Thyroid gland (tissue), 4 donors: Measurements from ENCODE around the gene CALM1. TPM values are rescaled to one million over a fixed set of nuclear protein-coding genes. Genes with fewer than 3 reads are reported as not detected.
A peak's percentile ranks its signal among the peaks of the same experiment; 100 is the strongest.

Source experiments
- DNase-seq, 2 donors: peaks; one replicate each; pipeline ENCODE4 v3.0.0-alpha.2; 2019
- H3K27ac ChIP-seq, 3 donors: fragments of 200-600 bp; sonication (generic); 1 replicate in 2 of 3; 2 replicates in 1 of 3; pipeline ENCODE4 v1.5.1; 2016 to 2019; ENCODE audit warnings: mild to moderate bottlenecking in 1 of 3, moderate library complexity in 1 of 3
- H3K27me3 ChIP-seq: fragments of 200-600 bp; sonication (generic); one replicate; pipeline ENCODE4 v1.5.1; 2019
- H3K36me3 ChIP-seq, 2 donors: fragments of 200-600 bp; sonication (generic); one replicate each; pipeline ENCODE4 v1.5.1; 2016 to 2019
- H3K4me1 ChIP-seq, 2 donors: fragments of 200-600 bp; sonication (generic); one replicate each; pipeline ENCODE4 v1.5.1; 2017 to 2019
- H3K4me3 ChIP-seq, 3 donors: fragments of 200-600 bp; sonication (generic); replicated peaks in 1 of 3; 1 replicate in 2 of 3; 2 replicates in 1 of 3; pipeline ENCODE4 v1.5.1; 2016; ENCODE audit warnings: mild to moderate bottlenecking in 1 of 3
- H3K9me3 ChIP-seq: fragments of 200-600 bp; sonication (generic); one replicate; pipeline ENCODE4 v1.5.1; 2017
- CTCF ChIP-seq, 6 experiments: fragments of 200-600 bp in 3 of 6; fragments of 450-650 bp in 3 of 6; sonication (generic) in 3 of 6; IDR thresholded peaks; one replicate each; pipeline ENCODE4 v1.5.1; 2016 to 2019; ENCODE audit warnings: antibody characterized with exemption in 6 of 6, mild to moderate bottlenecking in 2 of 6, inconsistent platforms in 1 of 6, moderate library complexity in 1 of 6
- POLR2A ChIP-seq, 2 donors: fragments of 450-650 bp; IDR thresholded peaks; one replicate each; pipeline ENCODE4 v1.6.1; 2017; ENCODE audit warnings: antibody characterized with exemption in 2 of 2, mild to moderate bottlenecking in 2 of 2, moderate library complexity in 1 of 2
- WGBS, 2 donors: methylation state at CpG; one replicate each; pipeline ENCODE4 v1.1.5; 2017; 5-methylcytosine and 5-hydroxymethylcytosine counted together
- intact Hi-C: fragments of 100-400 bp; cut with DNase I; formaldehyde crosslinking; loops from one replicate; pipeline ENCODE4 v1.15.1; 2023
- total RNA-seq, 4 donors: library from RNA; depleted of rRNA; stranded (reverse); fragments of >200 nt; gene quantifications; one replicate each; pipeline ENCODE4 v1.2.3, GENCODE V29; 2016

CALM1 gene
- total RNA-seq, 4 donors from 2014 or later = 262 to 355 (median 294) TPM

DNA sequence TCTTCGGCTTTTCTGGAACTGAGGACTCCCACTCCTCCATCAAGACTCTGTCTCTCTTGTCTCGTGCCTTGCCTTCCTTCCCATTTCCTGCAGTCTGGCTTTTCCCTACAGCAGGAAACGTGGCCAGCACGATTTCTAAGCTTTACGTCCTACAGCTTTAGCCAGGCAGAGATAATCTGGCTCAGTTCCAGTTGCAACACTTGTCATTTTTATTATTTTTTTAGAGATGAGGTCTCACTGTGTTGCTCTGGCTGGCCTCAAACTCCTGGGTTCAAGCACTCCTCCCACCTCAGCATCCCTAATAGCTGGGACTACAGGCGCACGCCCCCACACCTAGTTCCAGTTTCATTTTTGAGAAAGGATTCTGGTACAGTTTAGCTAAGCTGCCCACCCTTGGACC, 19.9 kb downstream of the CALM1 start:
- no peak overlapping the region for H3K27ac ChIP-seq
- 41 to 42% methylated on average over 7 of the region's 7 CpGs for WGBS, 2 donors
- no peaks in the 10 kb centered on the region for H3K4me1 ChIP-seq
- H3K36me3 ChIP-seq = no peaks in the 10 kb centered on the region
- H3K27me3 ChIP-seq = no peaks in the 10 kb centered on the region
- no peak overlapping the region for H3K4me3 ChIP-seq
- no peaks in the 10 kb centered on the region for H3K9me3 ChIP-seq
- TF ChIP-seq POLR2A (IDR thresholded peaks at IDR 0.05) (no peak), CTCF (IDR thresholded peaks at IDR 0.05) (no peak)
- DNase-seq = no peak
- intact Hi-C loops = no loop called here

- Histone ChIP-seq H3K9me3 (no peaks in the 10 kb centered on the region), H3K27me3 (no peaks in the 10 kb centered on the region), H3K27ac (no peak overlapping the region), H3K4me1 (no peaks in the 10 kb centered on the region), H3K36me3 (no peaks in the 10 kb centered on the region), H3K4me3 (no peak overlapping the region)
- intact Hi-C loops = no loop called here
- WGBS, 2 donors = 95 to 98% methylated on average over 2 of the region's 2 CpGs
- no peak for DNase-seq
- no peak for TF ChIP-seq CTCF (IDR thresholded peaks at IDR 0.05)
Measured at GRCh38 chr14:90418053-90418452, 21.2 kb downstream of the CALM1 start.

DNA sequence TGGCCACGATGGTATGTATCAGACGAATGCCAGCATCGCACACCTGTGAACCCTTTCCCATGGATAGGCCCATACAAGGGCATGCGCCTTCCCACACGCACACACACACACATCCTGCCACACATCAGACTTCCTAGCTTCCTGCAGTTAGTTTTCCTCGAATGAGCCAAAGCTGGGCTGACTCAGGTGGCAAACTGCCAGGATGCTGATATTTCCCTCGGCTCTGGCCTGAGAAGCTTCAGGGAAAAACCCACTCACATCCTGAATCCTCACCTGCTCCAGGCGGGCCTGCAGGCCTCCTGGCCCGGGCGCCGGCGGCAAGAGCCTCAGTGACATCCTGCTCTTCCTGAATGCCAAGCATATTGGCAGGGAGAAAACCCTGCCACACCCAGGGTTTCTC, 22.4 kb downstream of the CALM1 start:
- no peak overlapping the region for H3K4me3 ChIP-seq

GRCh38 chr14:90421001-90421631, 24.3 kb downstream of the CALM1 start:
- Histone ChIP-seq H3K4me1 (no peaks in the 10 kb centered on the region), H3K36me3 (no peaks in the 10 kb centered on the region), H3K27me3 (no peaks in the 10 kb centered on the region), H3K27ac (no peak overlapping the region), H3K9me3 (no peaks in the 10 kb centered on the region), H3K4me3 (no peak overlapping the region)
- TF ChIP-seq CTCF (IDR thresholded peaks at IDR 0.05) (no peak), POLR2A (IDR thresholded peaks at IDR 0.05) (no peak)
- DNase-seq = no peak
- intact Hi-C loops = no loop called here
- WGBS, 2 donors = 86 to 100% methylated on average over 2 to 7 of the region's 7 CpGs

More for the DNA sequence above, 22.4 kb downstream of the CALM1 start:
- Histone ChIP-seq H3K4me1 (no peaks in the 10 kb centered on the region), H3K27ac (no peak overlapping the region), H3K9me3 (no peaks in the 10 kb centered on the region), H3K27me3 (no peaks in the 10 kb centered on the region), H3K36me3 (no peaks in the 10 kb centered on the region)
- intact Hi-C loops = no loop called here
- TF ChIP-seq POLR2A (IDR thresholded peaks at IDR 0.05) (no peak), CTCF (IDR thresholded peaks at IDR 0.05) (no peak)
- peak; percentile 47 to 48 for DNase-seq
- 46 to 66% methylated on average over 9 to 12 of the region's 12 CpGs for WGBS, 2 donors

- no peak for TF ChIP-seq CTCF (IDR thresholded peaks at IDR 0.05)
- H3K27ac ChIP-seq = no peak overlapping the region
- H3K4me1 ChIP-seq = no peaks in the 10 kb centered on the region
- H3K4me3 ChIP-seq = no peak overlapping the region
- intact Hi-C loops = no loop called here
- WGBS, 2 donors = 91 to 93% methylated on average over 3 of the region's 3 CpGs
- H3K9me3 ChIP-seq = no peaks in the 10 kb centered on the region
- no peaks in the 10 kb centered on the region for H3K36me3 ChIP-seq
- DNase-seq = no peak
- H3K27me3 ChIP-seq = no peaks in the 10 kb centered on the region
Measured at GRCh38 chr14:90421632-90422020, 24.8 kb downstream of the CALM1 start.
